OCI-LY1 (cell line): Measurements from ENCODE around the gene TMEM181.
A peak's percentile ranks its signal among the peaks of the same experiment; 100 is the strongest.
"Not testable (repeated sequence)": the region's sequence is repeated elsewhere in the genome, so short reads cannot be mapped to it uniquely, and the experiment has no call there.

Experiments
- H2AFZ ChIP-seq: fragments of 200-600 bp; sonication (generic), shearing (Covaris generic); 2 replicates; pipeline ENCODE4 v1.6.0; 2014; ENCODE audit warnings: antibody characterized with exemption, mild to moderate bottlenecking, low read length
- H3F3A ChIP-seq: fragments of 200-600 bp; sonication (generic), shearing (Covaris generic); 2 replicates; pipeline ENCODE4 v1.6.0; 2014; ENCODE audit warnings: mild to moderate bottlenecking, antibody characterized with exemption, low read length, moderate library complexity; ENCODE audit not compliant: insufficient read depth
- H3K27ac ChIP-seq: fragments of 200-600 bp; sonication (generic); 2 replicates; pipeline ENCODE4 v1.5.1; 2014; ENCODE audit warnings: low read length, mixed run types, mild to moderate bottlenecking, low read depth; ENCODE audit not compliant: poor library complexity, severe bottlenecking
- H3K27me3 ChIP-seq: fragments of 200-600 bp; sonication (generic); 2 replicates; pipeline ENCODE4 v1.6.0; 2014; ENCODE audit warnings: antibody characterized with exemption, mild to moderate bottlenecking, low read length, moderate library complexity; ENCODE audit not compliant: insufficient read depth
- H3K36me3 ChIP-seq: fragments of 200-600 bp; sonication (generic); 2 replicates; pipeline ENCODE4 v1.6.1; 2014; ENCODE audit warnings: mild to moderate bottlenecking, antibody characterized with exemption, low read length, moderate library complexity, mixed read lengths; ENCODE audit not compliant: insufficient read depth
- H3K4me1 ChIP-seq: fragments of 200-600 bp; sonication (generic); 2 replicates; pipeline ENCODE4 v1.5.1; 2014; ENCODE audit warnings: mild to moderate bottlenecking, low read length, moderate library complexity; ENCODE audit not compliant: insufficient read depth, severe bottlenecking
- H3K4me2 ChIP-seq: fragments of 200-600 bp; sonication (generic), shearing (Covaris generic); 2 replicates; pipeline ENCODE4 v1.6.1; 2014; ENCODE audit warnings: low read length
- H3K4me3 ChIP-seq: fragments of 200-600 bp; sonication (generic); 2 replicates; pipeline ENCODE4 v1.5.1; 2014; ENCODE audit warnings: low read length, low read depth, mild to moderate bottlenecking, mixed read lengths; ENCODE audit not compliant: poor library complexity, severe bottlenecking
- H3K79me2 ChIP-seq: fragments of 200-600 bp; shearing (Covaris generic); 2 replicates; pipeline ENCODE4 v1.6.1; 2016; ENCODE audit warnings: mixed run types, low read length, mixed read lengths; ENCODE audit not compliant: insufficient read depth
- H3K9ac ChIP-seq: fragments of 200-600 bp; sonication (generic), shearing (Covaris generic); 2 replicates; pipeline ENCODE4 v1.6.1; 2014; ENCODE audit warnings: mild to moderate bottlenecking, low read length, mixed read lengths
- H3K9me2 ChIP-seq: fragments of 200-600 bp; sonication (generic), shearing (Covaris generic); 2 replicates; pipeline ENCODE4 v1.6.1; 2014; ENCODE audit warnings: low read depth, mild to moderate bottlenecking, low read length, mixed read lengths
- H3K9me3 ChIP-seq: fragments of 200-600 bp; shearing (Covaris generic); 2 replicates; pipeline ENCODE4 v1.6.1; 2014; ENCODE audit warnings: low read length, mixed read lengths
- H4K20me1 ChIP-seq: fragments of 200-600 bp; sonication (generic), shearing (Covaris generic); 2 replicates; pipeline ENCODE4 v1.6.0; 2016; ENCODE audit warnings: mild to moderate bottlenecking, low read length; ENCODE audit not compliant: insufficient read depth
- EZH2 ChIP-seq: fragments of 200-600 bp; sonication (generic), shearing (Covaris generic); IDR thresholded peaks from 2 replicates; pipeline ENCODE4 v1.8.0; 2017; ENCODE audit warnings: borderline replicate concordance, mixed run types, mild to moderate bottlenecking, antibody characterized with exemption, low read length, moderate library complexity, mixed read lengths
- TF ChIP-seq, protein P1 (sequence below): fragments of 200-600 bp; sonication (generic), shearing (Covaris generic); IDR thresholded peaks from 2 replicates; pipeline ENCODE4 v1.5.1; 2017; ENCODE audit warnings: mild to moderate bottlenecking, antibody characterized with exemption, low read length, moderate library complexity, mixed read lengths

Gene TMEM181

DNA sequence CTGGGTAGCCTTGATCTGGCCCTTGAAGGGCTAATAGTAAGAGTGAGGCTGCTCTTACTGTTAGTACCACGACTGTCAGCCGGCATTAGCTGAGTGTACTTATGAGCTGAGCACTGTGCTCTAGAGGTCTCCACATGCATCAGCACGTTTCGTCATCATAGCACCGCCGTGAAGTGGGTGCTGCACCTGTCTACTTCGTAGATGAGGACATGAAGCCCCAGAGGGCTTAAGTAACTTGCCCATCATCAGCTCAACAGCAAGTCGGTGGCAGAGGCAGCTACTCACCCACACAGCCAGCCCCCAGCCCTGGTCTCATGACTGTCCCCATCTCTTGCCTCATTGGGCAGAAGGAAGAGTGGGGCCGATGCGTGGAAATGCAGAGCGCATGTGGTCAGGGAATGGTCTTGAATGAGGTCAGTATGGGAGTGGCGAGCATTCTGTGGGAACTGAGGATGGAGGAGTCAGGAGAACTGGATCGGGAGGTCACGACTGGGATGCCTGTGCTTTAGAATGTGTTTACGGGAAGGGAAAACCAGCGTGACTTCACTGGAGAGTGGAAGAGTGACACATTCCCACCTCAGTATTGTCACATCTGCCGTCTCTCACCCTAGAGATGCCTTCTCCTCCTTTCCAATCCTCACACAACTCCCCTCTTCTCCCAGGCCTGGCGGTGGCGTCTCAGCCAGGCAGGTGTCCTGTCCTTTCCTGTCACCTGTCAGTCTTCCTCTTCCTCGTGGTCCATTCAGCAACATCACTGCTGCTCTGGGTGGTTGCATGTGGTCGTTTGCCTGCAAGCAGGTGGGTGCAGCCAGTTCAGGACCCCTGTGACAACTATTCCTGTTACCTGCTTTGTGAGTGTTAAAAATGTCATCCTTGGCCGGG lies 95.9 kb downstream of the TMEM181 start:
- H3K27me3 ChIP-seq, result no peaks in the 10 kb centered on the region
- H3F3A ChIP-seq, result no peaks in the 10 kb centered on the region
- no peak overlapping the region for H3K27ac ChIP-seq
- no peaks in the 10 kb centered on the region for H3K36me3 ChIP-seq
- no peak overlapping the region for H3K4me3 ChIP-seq
- H3K79me2 ChIP-seq, result no peaks in the 10 kb centered on the region
- H3K4me1 ChIP-seq, result peaks cover 6% of the 10 kb centered on the region
- no peak overlapping the region for H2AFZ ChIP-seq
- no peak overlapping the region for H3K4me2 ChIP-seq
- H3K9me2 ChIP-seq, result no peaks in the 10 kb centered on the region
- TF ChIP-seq EZH2, result no peak
- TF ChIP-seq, protein P1, sequence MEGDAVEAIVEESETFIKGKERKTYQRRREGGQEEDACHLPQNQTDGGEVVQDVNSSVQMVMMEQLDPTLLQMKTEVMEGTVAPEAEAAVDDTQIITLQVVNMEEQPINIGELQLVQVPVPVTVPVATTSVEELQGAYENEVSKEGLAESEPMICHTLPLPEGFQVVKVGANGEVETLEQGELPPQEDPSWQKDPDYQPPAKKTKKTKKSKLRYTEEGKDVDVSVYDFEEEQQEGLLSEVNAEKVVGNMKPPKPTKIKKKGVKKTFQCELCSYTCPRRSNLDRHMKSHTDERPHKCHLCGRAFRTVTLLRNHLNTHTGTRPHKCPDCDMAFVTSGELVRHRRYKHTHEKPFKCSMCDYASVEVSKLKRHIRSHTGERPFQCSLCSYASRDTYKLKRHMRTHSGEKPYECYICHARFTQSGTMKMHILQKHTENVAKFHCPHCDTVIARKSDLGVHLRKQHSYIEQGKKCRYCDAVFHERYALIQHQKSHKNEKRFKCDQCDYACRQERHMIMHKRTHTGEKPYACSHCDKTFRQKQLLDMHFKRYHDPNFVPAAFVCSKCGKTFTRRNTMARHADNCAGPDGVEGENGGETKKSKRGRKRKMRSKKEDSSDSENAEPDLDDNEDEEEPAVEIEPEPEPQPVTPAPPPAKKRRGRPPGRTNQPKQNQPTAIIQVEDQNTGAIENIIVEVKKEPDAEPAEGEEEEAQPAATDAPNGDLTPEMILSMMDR, result no peak
- H4K20me1 ChIP-seq, result no peaks in the 10 kb centered on the region
- no peak overlapping the region for H3K9ac ChIP-seq
- no peaks in the 10 kb centered on the region for H3K9me3 ChIP-seq

DNA sequence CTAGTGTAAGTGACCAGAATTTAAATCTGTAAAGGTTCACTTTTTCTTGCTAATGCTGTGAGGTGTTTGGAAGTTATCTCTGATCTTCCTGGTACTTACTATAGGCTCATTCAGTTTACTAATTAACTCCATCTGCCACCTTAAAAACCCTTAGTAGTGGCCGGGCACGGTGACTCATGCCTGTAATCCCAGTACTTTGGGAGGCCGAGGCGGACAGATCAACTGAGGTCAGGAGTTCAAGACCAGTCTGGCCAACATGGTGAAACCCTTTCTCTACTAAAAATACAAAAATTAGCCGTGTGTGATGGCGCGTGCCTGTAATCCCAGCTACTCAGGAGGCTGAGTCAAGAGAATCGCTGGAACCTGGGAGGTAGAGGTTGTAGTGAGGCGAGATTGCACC lies 97.1 kb downstream of the TMEM181 start:
- not testable (repeated sequence) for H2AFZ ChIP-seq, H3K9me2 ChIP-seq, H4K20me1 ChIP-seq, H3K9me3 ChIP-seq, H3F3A ChIP-seq, H3K79me2 ChIP-seq, H3K4me2 ChIP-seq, H3K9ac ChIP-seq, H3K27me3 ChIP-seq, H3K4me1 ChIP-seq, H3K36me3 ChIP-seq, H3K27ac ChIP-seq, H3K4me3 ChIP-seq

DNA sequence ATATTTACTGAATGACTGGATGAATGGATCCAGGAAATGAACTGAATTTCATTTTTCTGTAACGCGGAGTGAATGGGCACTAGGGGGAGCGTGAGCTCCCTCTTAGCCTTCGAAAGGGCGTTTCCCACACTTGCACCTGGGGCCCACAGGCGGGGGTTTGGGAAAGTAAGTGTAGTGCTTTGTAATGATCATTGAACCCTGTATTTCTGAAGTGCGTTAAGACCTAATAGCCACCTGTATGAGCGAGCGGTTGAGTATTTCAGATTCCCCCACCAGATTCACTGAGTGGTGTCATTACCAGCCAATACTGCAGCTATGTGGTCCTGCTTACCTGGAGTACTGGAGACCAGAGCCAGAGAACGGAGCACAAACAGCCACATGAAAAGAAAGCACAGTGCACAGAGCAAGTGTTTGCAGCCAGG lies 100.5 kb downstream of the TMEM181 start:
- TF ChIP-seq, protein P1, result peak; percentile 82
- no peak for TF ChIP-seq EZH2
- H4K20me1 ChIP-seq, result no peaks in the 10 kb centered on the region
- no peaks in the 10 kb centered on the region for H3K9me3 ChIP-seq
- H3K9ac ChIP-seq, result no peak overlapping the region
- no peak overlapping the region for H3K27ac ChIP-seq
- no peaks in the 10 kb centered on the region for H3K79me2 ChIP-seq
- no peak overlapping the region for H3K4me3 ChIP-seq
- H3K4me1 ChIP-seq, result no peaks in the 10 kb centered on the region
- no peak overlapping the region for H2AFZ ChIP-seq
- no peaks in the 10 kb centered on the region for H3F3A ChIP-seq
- 0 out of 2 replicates have a peak, but pooled peaks cover 8% of the 10 kb centered on the region for H3K27me3 ChIP-seq
- no peaks in the 10 kb centered on the region for H3K9me2 ChIP-seq
- no peaks in the 10 kb centered on the region for H3K36me3 ChIP-seq
- no peak overlapping the region for H3K4me2 ChIP-seq
